Fibroblast of lung (primary cell): ENCODE results near the gene DCD.

Source experiments
- CTCF ChIP-seq, 2 donors: IDR thresholded peaks in 1 of 2; conservative IDR thresholded peaks in 1 of 2; 1 replicate in 1 of 2; 2 replicates in 1 of 2; pipeline ENCODE4 v1.5.1; 2011 to 2012; ENCODE audit warnings: low read length in 2 of 2, control low read depth in 1 of 2, inconsistent platforms in 1 of 2, low read depth in 1 of 2, mild to moderate bottlenecking in 1 of 2
- EZH2 ChIP-seq: IDR thresholded peaks from 2 replicates; pipeline ENCODE4 v1.5.1; 2012; ENCODE audit warnings: low read length, control low read depth, mild to moderate bottlenecking; ENCODE audit errors: missing control alignments

DNA sequence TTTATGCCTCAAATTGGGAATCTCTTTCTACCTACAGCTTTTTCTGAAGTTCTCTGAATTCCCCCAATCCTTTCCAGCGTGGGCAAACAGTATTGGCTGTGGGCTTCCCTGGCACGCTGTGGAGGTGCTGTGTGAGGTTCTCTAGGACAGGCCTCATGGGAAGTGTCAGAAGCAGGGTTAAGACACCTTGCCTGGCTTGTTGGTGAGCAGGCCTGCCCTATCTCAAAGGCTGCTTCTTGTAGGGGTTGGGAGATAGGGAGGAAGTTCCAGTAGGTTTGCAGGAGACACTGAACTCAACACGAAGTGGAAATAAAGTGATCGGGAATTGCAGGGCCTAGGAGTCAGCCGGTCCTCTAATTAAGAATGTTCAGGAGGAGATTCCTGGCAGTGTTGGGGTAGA lies 30.0 kb upstream of the DCD start:
- TF ChIP-seq CTCF (conservative IDR thresholded peaks at IDR 0.05 in 1 of 2, IDR thresholded peaks at IDR 0.05 in 1 of 2; ENCODE audit: low read depth in 1 of 2, low read length in 2 of 2) (no peak), EZH2 (no peak)
